Uterus (tissue), 4 donors: ENCODE measurements around the gene THRB. TPM values are rescaled to one million over a fixed set of nuclear protein-coding genes. Genes with fewer than 3 reads are reported as not detected.
A peak's percentile ranks its signal among the peaks of the same experiment; 100 is the strongest.

Experiments
- DNase-seq, 2 donors: peaks; one replicate each; pipeline ENCODE4 v3.0.0-alpha.2; 2019 to 2020
- H3K27ac ChIP-seq, 2 donors: fragments of 200-600 bp; sonication (generic); 1 replicate in 1 of 2; 2 replicates in 1 of 2; pipeline ENCODE4 v1.5.1; 2016 to 2018
- H3K27me3 ChIP-seq, 2 donors: fragments of 200-600 bp; sonication (generic); one replicate each; pipeline ENCODE4 v1.5.1; 2018 to 2019; ENCODE audit warnings: control low read depth in 1 of 2
- H3K36me3 ChIP-seq, 2 donors: fragments of 200-600 bp; sonication (generic); one replicate each; pipeline ENCODE4 v1.5.1; 2019; ENCODE audit warnings: control low read depth in 1 of 2
- H3K4me1 ChIP-seq, 2 donors: fragments of 200-600 bp; sonication (generic); one replicate each; pipeline ENCODE4 v1.5.1; 2018 to 2019; ENCODE audit warnings: control low read depth in 1 of 2
- H3K4me3 ChIP-seq, 2 donors: fragments of 200-600 bp; sonication (generic); 1 replicate in 1 of 2; 2 replicates in 1 of 2; pipeline ENCODE4 v1.5.1; 2018 to 2019; ENCODE audit warnings: mild to moderate bottlenecking in 1 of 2
- H3K9me3 ChIP-seq, 2 donors: fragments of 200-600 bp; sonication (generic); one replicate each; pipeline ENCODE4 v1.5.1; 2019; ENCODE audit warnings: control low read depth in 1 of 2
- POLR2A ChIP-seq, 2 donors: fragments of 450-650 bp; IDR thresholded peaks; one replicate each; pipeline ENCODE4 v1.6.1; 2016; ENCODE audit warnings: antibody characterized with exemption in 2 of 2, mild to moderate bottlenecking in 1 of 2, moderate library complexity in 1 of 2
- intact Hi-C: fragments of 100-400 bp; cut with DNase I; formaldehyde crosslinking; loops from one replicate; pipeline ENCODE4 v1.15.1; 2023; ENCODE audit warnings: low total_unique reads
- total RNA-seq, 4 donors: library from RNA; depleted of rRNA in 3 of 4; stranded (reverse); fragments of >200 nt in 3 of 4; gene quantifications; one replicate each; pipeline versions ENCODE4 v1.1.0 to v1.2.4, GENCODE V29; 2014 to 2023
- TF ChIP-seq, protein P1 (sequence below), 4 experiments: fragments of 200-600 bp in 2 of 4; fragments of 450-650 bp in 2 of 4; sonication (generic) in 2 of 4; IDR thresholded peaks; one replicate each; pipeline ENCODE4 v1.5.1; 2016 to 2019; ENCODE audit warnings: antibody characterized with exemption in 4 of 4, mild to moderate bottlenecking in 2 of 4, moderate library complexity in 1 of 4
- donor health status: DM: yes; HTN: yes; CAD: no.

Gene THRB
- total RNA-seq, 4 donors from 2014 or later, result 4.6 to 38.2 (median 17.3) TPM

DNA sequence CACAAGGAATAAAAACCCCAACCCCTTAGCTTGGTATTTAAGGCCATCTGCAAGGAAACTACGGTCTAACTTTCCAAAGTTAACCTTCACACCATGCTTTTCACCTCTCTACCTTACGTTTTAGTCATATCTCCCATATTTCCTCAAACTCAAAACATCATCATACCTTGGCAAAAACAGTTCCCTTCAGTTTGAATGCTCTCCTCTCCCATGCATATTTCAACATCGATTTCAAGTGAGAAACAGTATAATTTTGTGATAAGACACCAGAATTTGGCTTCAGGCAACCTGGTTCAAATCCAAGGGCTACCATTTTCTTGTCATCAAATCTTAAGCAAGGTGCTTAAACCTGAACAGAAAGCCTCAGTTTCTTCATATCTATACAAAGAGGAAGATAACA lies 108.2 kb downstream of the THRB start:
- DNase-seq, result no peak
- Histone ChIP-seq H3K27ac (peak overlapping the region in 1 of 2 donors; percentile 75), H3K9me3 (no peaks in the 10 kb centered on the region)

DNA sequence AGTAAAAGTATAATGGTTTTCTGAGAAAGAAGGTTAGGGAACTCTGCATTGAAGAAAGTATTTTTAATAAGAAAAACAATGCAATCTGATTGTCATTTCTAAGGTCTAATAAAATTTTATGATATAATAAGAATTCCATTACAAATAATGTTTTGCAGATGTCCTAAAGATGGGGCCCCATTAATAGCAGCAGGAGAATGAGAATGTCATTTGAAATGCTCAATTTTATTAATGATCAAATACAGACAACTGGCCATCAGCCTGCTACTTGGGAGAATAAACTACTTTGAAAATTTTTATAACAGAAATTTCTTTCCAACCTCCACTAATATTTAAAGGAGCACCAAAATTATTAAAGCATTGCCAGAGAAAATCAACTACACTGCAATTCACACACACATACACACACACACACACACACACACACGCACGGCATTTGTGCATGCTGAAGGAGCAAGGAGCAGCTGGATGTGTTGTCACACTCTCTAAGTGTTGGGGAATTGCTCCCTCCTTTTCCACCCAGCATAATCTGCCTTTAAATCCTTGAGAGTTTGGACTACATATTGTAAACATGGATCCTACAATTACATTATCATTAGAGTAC lies 109.5 kb downstream of the THRB start:
- Histone ChIP-seq H3K27me3 (no peaks in the 10 kb centered on the region), H3K9me3 (no peaks in the 10 kb centered on the region), H3K4me1 (peaks cover 18 to 21% of the 10 kb centered on the region in 2 donors), H3K4me3 (no peak overlapping the region), H3K27ac (no peak overlapping the region), H3K36me3 (no peaks in the 10 kb centered on the region)
- intact Hi-C loops, result no loop called here
- DNase-seq, result no peak
- TF ChIP-seq POLR2A (IDR thresholded peaks at IDR 0.05), result no peak

More for the DNA sequence above, 108.2 kb downstream of the THRB start:
- no peaks in the 10 kb centered on the region for H3K36me3 ChIP-seq
- no peaks in the 10 kb centered on the region for H3K27me3 ChIP-seq
- no peak overlapping the region for H3K4me3 ChIP-seq
- H3K4me1 ChIP-seq, result peaks cover 18 to 24% of the 10 kb centered on the region in 2 donors
- intact Hi-C loops, result no loop called here
- TF ChIP-seq POLR2A (IDR thresholded peaks at IDR 0.05), result no peak
- TF ChIP-seq, protein P1, sequence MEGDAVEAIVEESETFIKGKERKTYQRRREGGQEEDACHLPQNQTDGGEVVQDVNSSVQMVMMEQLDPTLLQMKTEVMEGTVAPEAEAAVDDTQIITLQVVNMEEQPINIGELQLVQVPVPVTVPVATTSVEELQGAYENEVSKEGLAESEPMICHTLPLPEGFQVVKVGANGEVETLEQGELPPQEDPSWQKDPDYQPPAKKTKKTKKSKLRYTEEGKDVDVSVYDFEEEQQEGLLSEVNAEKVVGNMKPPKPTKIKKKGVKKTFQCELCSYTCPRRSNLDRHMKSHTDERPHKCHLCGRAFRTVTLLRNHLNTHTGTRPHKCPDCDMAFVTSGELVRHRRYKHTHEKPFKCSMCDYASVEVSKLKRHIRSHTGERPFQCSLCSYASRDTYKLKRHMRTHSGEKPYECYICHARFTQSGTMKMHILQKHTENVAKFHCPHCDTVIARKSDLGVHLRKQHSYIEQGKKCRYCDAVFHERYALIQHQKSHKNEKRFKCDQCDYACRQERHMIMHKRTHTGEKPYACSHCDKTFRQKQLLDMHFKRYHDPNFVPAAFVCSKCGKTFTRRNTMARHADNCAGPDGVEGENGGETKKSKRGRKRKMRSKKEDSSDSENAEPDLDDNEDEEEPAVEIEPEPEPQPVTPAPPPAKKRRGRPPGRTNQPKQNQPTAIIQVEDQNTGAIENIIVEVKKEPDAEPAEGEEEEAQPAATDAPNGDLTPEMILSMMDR (IDR thresholded peaks at IDR 0.05), result no peak

DNA sequence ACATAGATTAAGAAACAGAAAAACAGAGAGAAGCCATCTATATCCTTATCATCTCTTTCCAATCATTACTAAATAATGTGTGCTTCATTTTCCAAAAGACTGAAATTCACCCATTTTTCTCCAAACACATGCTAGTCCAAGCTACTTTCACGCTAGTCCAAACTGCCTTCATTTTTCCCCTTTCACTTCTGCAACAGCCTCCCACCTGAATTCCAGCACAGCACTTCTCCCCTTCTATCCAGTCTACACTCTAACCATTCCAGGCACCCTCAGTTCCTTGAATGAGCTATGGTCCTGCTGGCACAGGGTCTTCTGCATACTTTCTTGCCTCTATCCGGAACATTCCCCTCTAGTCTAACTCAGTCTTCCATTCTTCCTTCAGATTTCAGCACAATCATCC lies 112.0 kb downstream of the THRB start:
- Histone ChIP-seq H3K4me3 (no peak overlapping the region), H3K9me3 (no peaks in the 10 kb centered on the region), H3K27me3 (no peaks in the 10 kb centered on the region), H3K27ac (peak overlapping the region in 1 of 2 donors; percentile 5), H3K36me3 (no peaks in the 10 kb centered on the region), H3K4me1 (peaks cover 2 to 9% of the 10 kb centered on the region in 2 donors)
- DNase-seq, result no peak
- intact Hi-C loops, result no loop called here
- TF ChIP-seq POLR2A (IDR thresholded peaks at IDR 0.05), result no peak
- TF ChIP-seq, protein P1 (IDR thresholded peaks at IDR 0.05), result no peak

DNA sequence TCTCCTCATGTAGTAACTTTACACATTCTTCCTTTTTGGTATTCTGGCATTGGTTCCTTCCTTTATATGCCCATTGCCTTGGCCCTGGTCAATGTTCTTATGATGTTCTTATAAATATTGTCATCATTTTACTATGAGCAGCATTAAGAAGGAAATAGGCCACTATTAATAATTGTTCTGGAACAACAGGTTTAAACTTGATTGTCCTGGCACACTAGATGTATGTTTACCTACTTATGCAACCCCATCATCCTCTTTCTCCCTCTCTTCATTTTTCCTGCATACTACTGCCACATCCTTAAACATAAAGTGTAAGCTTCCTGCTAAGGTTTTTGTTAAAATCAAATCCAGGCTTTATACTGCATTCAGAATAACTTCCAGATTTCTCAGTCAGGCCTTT lies 114.7 kb downstream of the THRB start:
- intact Hi-C loops, result no loop called here
- Histone ChIP-seq H3K27ac (peak overlapping the region in 1 of 2 donors; percentile 54), H3K36me3 (no peaks in the 10 kb centered on the region), H3K4me3 (no peak overlapping the region), H3K4me1 (no peaks in the 10 kb centered on the region), H3K27me3 (no peaks in the 10 kb centered on the region), H3K9me3 (no peaks in the 10 kb centered on the region)
- TF ChIP-seq, protein P1 (IDR thresholded peaks at IDR 0.05), result no peak
- no peak for TF ChIP-seq POLR2A (IDR thresholded peaks at IDR 0.05)
- no peak for DNase-seq

DNA sequence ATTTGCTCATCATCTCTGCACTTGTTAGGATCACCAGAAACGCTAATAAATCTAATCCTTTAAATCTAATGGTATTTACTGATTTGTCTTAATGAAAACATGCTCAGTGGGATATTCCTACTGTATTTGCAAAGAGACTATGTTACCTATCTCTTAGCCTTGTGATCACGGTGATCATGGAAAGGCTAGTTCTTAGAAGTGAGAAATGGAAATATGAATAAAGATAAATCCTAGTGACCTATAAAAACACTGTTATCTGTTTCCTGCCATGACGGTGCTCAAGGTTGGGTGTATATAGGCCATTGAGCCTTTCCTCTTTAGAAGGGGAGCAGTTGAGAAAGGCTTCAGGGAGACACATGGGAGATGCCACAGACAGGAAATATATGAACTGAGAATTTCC lies 116.3 kb downstream of the THRB start:
- Histone ChIP-seq H3K27me3 (no peaks in the 10 kb centered on the region), H3K27ac (no peak overlapping the region), H3K4me1 (no peaks in the 10 kb centered on the region), H3K4me3 (no peak overlapping the region), H3K36me3 (no peaks in the 10 kb centered on the region), H3K9me3 (no peaks in the 10 kb centered on the region)
- no peak for DNase-seq
- intact Hi-C loops, result no loop called here
- no peak for TF ChIP-seq POLR2A (IDR thresholded peaks at IDR 0.05)
- TF ChIP-seq, protein P1 (IDR thresholded peaks at IDR 0.05), result no peak
